Neuronal stem cell (in vitro differentiated cells): ENCODE measurements around the gene RAD51B.

ENCODE experiments used
- DNase-seq: peaks from one replicate; pipeline ENCODE4 v3.0.0-alpha.2; 2013; ENCODE audit warnings: low spot score
- H2AFZ ChIP-seq: one replicate; pipeline ENCODE4 v1.6.1; 2013; ENCODE audit warnings: mild to moderate bottlenecking, low read length, inconsistent platforms
- H2AK5ac ChIP-seq: 2 replicates; pipeline ENCODE4 v1.6.1; 2013; ENCODE audit warnings: low read depth, mild to moderate bottlenecking, inconsistent platforms, low read length, moderate library complexity, mixed read lengths
- H2BK120ac ChIP-seq: 2 replicates; pipeline ENCODE4 v1.6.1; 2013; ENCODE audit warnings: low read depth, mild to moderate bottlenecking, inconsistent platforms, low read length, moderate library complexity, mixed read lengths
- H2BK12ac ChIP-seq: one replicate; pipeline ENCODE4 v1.6.1; 2013; ENCODE audit warnings: low read length, inconsistent platforms
- H2BK15ac ChIP-seq: 2 replicates; pipeline ENCODE4 v1.6.1; 2013; ENCODE audit warnings: mild to moderate bottlenecking, low read length, inconsistent platforms, mixed read lengths
- H2BK5ac ChIP-seq: one replicate; pipeline ENCODE4 v1.6.1; 2013; ENCODE audit warnings: inconsistent platforms, mild to moderate bottlenecking, low read length, moderate library complexity
- H3K14ac ChIP-seq: one replicate; pipeline ENCODE4 v1.6.1; 2013; ENCODE audit warnings: low read length, inconsistent platforms
- H3K18ac ChIP-seq: 2 replicates; pipeline ENCODE4 v1.6.1; 2013; ENCODE audit warnings: low read length, inconsistent platforms
- H3K23ac ChIP-seq: 2 replicates; pipeline ENCODE4 v1.6.1; 2013; ENCODE audit warnings: low read depth, mild to moderate bottlenecking, mixed read lengths, low read length, inconsistent platforms; ENCODE audit not compliant: poor library complexity
- H3K27ac ChIP-seq: replicated peaks from 3 replicates; pipeline ENCODE4 v1.5.1; 2013; ENCODE audit warnings: low read length, inconsistent platforms
- H3K27me3 ChIP-seq, 3 experiments: 2 replicates each; pipeline ENCODE4 v1.6.1; 2013; ENCODE audit warnings: low read length in 3 of 3, mild to moderate bottlenecking in 2 of 3, inconsistent platforms in 1 of 3, low read depth in 1 of 3, mixed read lengths in 1 of 3, moderate library complexity in 1 of 3; ENCODE audit not compliant: control insufficient read depth in 3 of 3, insufficient read depth in 3 of 3
- H3K36me3 ChIP-seq, 2 donors: replicated peaks in 1 of 2; 2 replicates each; pipeline ENCODE4 v1.6.1; 2013; ENCODE audit warnings: low read length in 2 of 2; ENCODE audit not compliant: control insufficient read depth in 2 of 2, insufficient read depth in 2 of 2
- H3K4ac ChIP-seq: 2 replicates; pipeline ENCODE4 v1.6.1; 2013; ENCODE audit warnings: inconsistent platforms, mild to moderate bottlenecking, low read length, moderate library complexity
- H3K4me1 ChIP-seq, 2 donors: 1 replicate in 1 of 2; 2 replicates in 1 of 2; pipeline ENCODE4 v1.6.1; 2013; ENCODE audit warnings: low read length in 2 of 2, low read depth in 1 of 2; ENCODE audit not compliant: control insufficient read depth in 2 of 2, insufficient read depth in 1 of 2
- H3K4me2 ChIP-seq: one replicate; pipeline ENCODE4 v1.6.1; 2013; ENCODE audit warnings: mild to moderate bottlenecking, low read length, inconsistent platforms; ENCODE audit not compliant: insufficient read depth, poor library complexity, severe bottlenecking
- H3K4me3 ChIP-seq, 2 donors: 2 replicates each; pipeline ENCODE4 v1.5.1; 2013; ENCODE audit warnings: low read length in 2 of 2, mild to moderate bottlenecking in 2 of 2, inconsistent platforms in 1 of 2, moderate library complexity in 1 of 2
- H3K79me1 ChIP-seq: one replicate; pipeline ENCODE4 v1.6.1; 2013; ENCODE audit warnings: low read depth, mild to moderate bottlenecking, inconsistent platforms, low read length, moderate library complexity
- H3K9ac ChIP-seq: one replicate; pipeline ENCODE4 v1.6.1; 2013; ENCODE audit warnings: mild to moderate bottlenecking, low read depth, low read length, inconsistent platforms; ENCODE audit not compliant: poor library complexity
- H3K9me3 ChIP-seq, 2 donors: replicated peaks in 1 of 2; 2 replicates each; pipeline versions ENCODE3 to v1.6.1; 2013; ENCODE audit warnings: low read length in 2 of 2, mild to moderate bottlenecking in 2 of 2, inconsistent platforms in 1 of 2, low read depth in 1 of 2, mixed read lengths in 1 of 2, moderate library complexity in 1 of 2; ENCODE audit not compliant: control insufficient read depth in 2 of 2, insufficient read depth in 1 of 2
- H4K8ac ChIP-seq: one replicate; pipeline ENCODE4 v1.6.1; 2013; ENCODE audit warnings: low read depth, mild to moderate bottlenecking, inconsistent platforms, low read length, moderate library complexity
- H4K91ac ChIP-seq: one replicate; pipeline ENCODE4 v1.6.1; 2013; ENCODE audit warnings: low read length, low read depth, mild to moderate bottlenecking, inconsistent platforms; ENCODE audit not compliant: poor library complexity
- WGBS, 2 donors: extraction: QIAGEN DNeasy Blood & Tissue Kit; methylation state at CpG; one replicate each; pipeline ENCODE4 v1.1.7; 2013; ENCODE audit warnings: missing lambda C conversion rate in 2 of 2, mixed read lengths in 1 of 2; ENCODE audit not compliant: insufficient read length in 2 of 2, insufficient replicate concordance in 1 of 2; ENCODE audit errors: extremely low coverage in 2 of 2; 5-methylcytosine and 5-hydroxymethylcytosine counted together

Gene RAD51B

DNA sequence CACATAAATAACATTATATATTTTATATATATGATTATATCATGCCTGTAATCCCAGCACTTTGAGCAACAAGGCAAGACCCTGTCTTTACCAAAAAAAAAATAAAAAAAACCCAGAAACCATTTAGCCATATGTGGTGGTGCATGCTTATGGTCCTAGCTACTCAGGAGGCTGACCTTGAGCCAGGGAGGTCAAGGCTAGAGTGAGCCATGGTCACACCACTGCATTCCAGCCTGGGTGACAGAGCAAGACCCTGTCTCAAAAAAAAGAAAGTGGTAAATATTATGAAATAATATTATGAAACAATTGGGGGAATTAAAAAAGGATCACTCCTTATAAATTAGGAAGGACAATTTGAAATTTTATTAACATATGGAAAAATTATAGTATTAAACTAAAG is 16.0 kb downstream of the RAD51B start:
- H3K9me3 ChIP-seq = no peaks in the 10 kb centered on the region
- no peaks in the 10 kb centered on the region for H3K79me1 ChIP-seq
- no peak overlapping the region for H3K9ac ChIP-seq

DNA sequence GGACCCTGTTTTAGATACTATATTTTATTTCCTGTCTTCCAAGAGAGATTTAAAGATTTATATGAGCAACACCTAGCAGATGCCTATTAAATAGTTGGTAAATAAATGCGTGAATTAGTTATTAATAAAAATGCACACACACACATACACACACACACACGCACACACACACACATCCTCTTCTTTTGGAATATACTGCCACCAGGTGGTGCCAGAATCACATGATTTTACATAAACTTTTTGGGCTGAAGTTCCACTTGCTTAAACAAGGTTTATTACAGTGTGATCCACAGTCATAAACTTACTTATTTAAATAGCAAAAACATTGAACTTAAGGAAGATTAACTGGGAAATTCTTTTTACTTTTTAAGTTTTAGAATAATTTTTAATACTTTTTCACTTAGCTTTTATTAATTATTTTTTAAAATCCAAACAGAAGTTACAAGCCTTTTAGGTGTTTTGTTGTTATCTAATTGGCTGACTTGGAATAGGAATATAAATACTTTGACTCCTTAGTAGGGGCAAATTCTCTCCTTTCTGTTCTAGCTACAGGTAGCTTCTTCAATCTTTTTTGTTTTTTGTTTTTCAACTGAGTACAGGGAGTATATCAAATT is 17.5 kb downstream of the RAD51B start:
- no peaks in the 10 kb centered on the region for H3K27me3 ChIP-seq

More for the DNA sequence above, 16.0 kb downstream of the RAD51B start:
- Histone ChIP-seq H3K4ac (no peak overlapping the region), H3K36me3 (peaks cover 2 to 21% of the 10 kb centered on the region in 2 donors), H2BK15ac (no peak overlapping the region), H2BK12ac (no peak overlapping the region), H2BK120ac (no peak overlapping the region), H3K18ac (no peak overlapping the region), H2BK5ac (no peak overlapping the region), H3K14ac (no peak overlapping the region), H2AFZ (no peak overlapping the region), H3K4me2 (no peak overlapping the region), H3K23ac (no peak overlapping the region), H3K27me3 (no peaks in the 10 kb centered on the region), H3K4me3 (no peak overlapping the region), H3K27ac (no peak overlapping the region), H4K91ac (no peak overlapping the region), H2AK5ac (no peak overlapping the region), H4K8ac (no peak overlapping the region), H3K4me1 (no peaks in the 10 kb centered on the region)
- DNase-seq = no peak

DNA sequence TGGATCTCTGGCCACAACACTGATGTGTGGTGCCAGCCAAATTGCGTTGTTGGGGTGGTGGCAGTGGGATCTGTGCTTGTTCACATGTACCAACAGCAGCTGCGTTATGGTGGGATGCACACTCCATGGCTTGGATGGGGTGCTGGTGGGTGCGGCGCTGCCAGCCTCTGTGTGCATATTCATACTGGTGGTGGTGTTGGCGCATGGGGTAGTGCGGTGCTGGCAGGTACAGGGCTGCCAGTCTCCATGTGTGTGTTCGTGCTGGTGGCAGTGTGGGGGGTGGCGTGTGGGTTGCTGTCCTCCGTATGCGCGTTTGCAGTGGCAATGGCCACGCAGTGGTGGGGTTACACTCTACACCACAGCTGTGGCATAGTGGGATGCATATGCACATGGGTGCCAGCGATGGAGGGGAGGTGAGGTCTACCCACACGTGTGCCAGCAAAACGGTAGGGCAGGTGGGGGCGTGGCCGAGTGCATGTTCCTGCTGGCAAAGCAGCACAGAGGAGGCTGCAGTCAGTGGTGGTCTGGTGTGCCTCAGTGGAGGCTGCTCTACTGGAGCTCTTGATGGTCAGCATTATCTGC is 26.5 kb downstream of the RAD51B start:
- no peak overlapping the region for H2AFZ ChIP-seq
- no peak overlapping the region for H3K4me2 ChIP-seq
- no peak overlapping the region for H2BK15ac ChIP-seq
- peak overlapping the region; percentile 16 for H2BK12ac ChIP-seq
- H4K8ac ChIP-seq = peak overlapping the region; percentile 31
- no CpG with 5 or more reads among the region's 17 CpGs for WGBS, 2 donors
- no peak for DNase-seq
- no peak overlapping the region for H2BK120ac ChIP-seq
- peak overlapping the region; percentile 45 for H2AK5ac ChIP-seq
- H4K91ac ChIP-seq = peak overlapping the region; percentile 94
- H3K36me3 ChIP-seq = peaks cover 0 to 4% of the 10 kb centered on the region in 2 donors
- peak overlapping the region in 1 of 2 donors; percentile 68 for H3K4me3 ChIP-seq
- H3K4me1 ChIP-seq = no peaks in the 10 kb centered on the region
- no peak overlapping the region for H3K27ac ChIP-seq
- no peaks in the 10 kb centered on the region for H3K27me3 ChIP-seq
- H2BK5ac ChIP-seq = no peak overlapping the region
- no peak overlapping the region for H3K4ac ChIP-seq
- H3K14ac ChIP-seq = peak overlapping the region; percentile 49
- peaks cover 3% of the 10 kb centered on the region for H3K79me1 ChIP-seq
- peaks cover 9 to 17% of the 10 kb centered on the region in 2 donors for H3K9me3 ChIP-seq
- H3K9ac ChIP-seq = peak overlapping the region; percentile 67
- H3K18ac ChIP-seq = peak overlapping the region; percentile 51
- peak overlapping the region; percentile 74 for H3K23ac ChIP-seq

More for the DNA sequence above, 17.5 kb downstream of the RAD51B start:
- H2AFZ ChIP-seq = no peak overlapping the region
- H3K9ac ChIP-seq = no peak overlapping the region
- H3K4me3 ChIP-seq = no peak overlapping the region
- DNase-seq = no peak
- no peak overlapping the region for H2AK5ac ChIP-seq
- no peak overlapping the region for H3K27ac ChIP-seq
- no peaks in the 10 kb centered on the region for H3K9me3 ChIP-seq
- no peaks in the 10 kb centered on the region for H3K4me1 ChIP-seq
- WGBS, 2 donors = no CpG with 5 or more reads among the region's 2 CpGs
- no peak overlapping the region for H2BK12ac ChIP-seq
- H3K23ac ChIP-seq = no peak overlapping the region
- no peak overlapping the region for H3K4ac ChIP-seq
- H2BK5ac ChIP-seq = no peak overlapping the region
- H3K4me2 ChIP-seq = no peak overlapping the region
- H3K36me3 ChIP-seq = peaks cover 2 to 21% of the 10 kb centered on the region in 2 donors
- H3K79me1 ChIP-seq = no peaks in the 10 kb centered on the region
- no peak overlapping the region for H2BK120ac ChIP-seq
- H3K14ac ChIP-seq = no peak overlapping the region
- no peak overlapping the region for H3K18ac ChIP-seq
- H4K91ac ChIP-seq = no peak overlapping the region
- H2BK15ac ChIP-seq = no peak overlapping the region
- no peak overlapping the region for H4K8ac ChIP-seq

- Histone ChIP-seq H2BK12ac (no peak overlapping the region), H3K4me1 (no peaks in the 10 kb centered on the region), H3K4me3 (no peak overlapping the region), H2BK5ac (no peak overlapping the region), H3K36me3 (peaks cover 0 to 4% of the 10 kb centered on the region in 2 donors), H3K4me2 (no peak overlapping the region), H4K8ac (no peak overlapping the region), H2AK5ac (no peak overlapping the region), H3K79me1 (peaks cover 3% of the 10 kb centered on the region), H4K91ac (no peak overlapping the region), H3K27ac (no peak overlapping the region), H3K18ac (no peak overlapping the region), H2BK120ac (no peak overlapping the region), H3K9me3 (peaks cover 9 to 17% of the 10 kb centered on the region in 2 donors), H3K27me3 (no peaks in the 10 kb centered on the region), H3K4ac (no peak overlapping the region), H3K14ac (no peak overlapping the region), H3K9ac (no peak overlapping the region), H2AFZ (no peak overlapping the region), H3K23ac (no peak overlapping the region), H2BK15ac (no peak overlapping the region)
- DNase-seq = no peak
- WGBS, 2 donors = no CpG with 5 or more reads among the region's 9 CpGs
Measured at GRCh38 chr14:67850066-67850830, 30.7 kb downstream of the RAD51B start.
